Endodermal cell (in vitro differentiated cells): ENCODE results near the gene MAFG. TPM values are rescaled to one million over a fixed set of nuclear protein-coding genes. Genes with fewer than 3 reads are reported as not detected.

Experiments
- DNase-seq: peaks from one replicate; pipeline ENCODE4 v3.0.0-alpha.2; 2017
- H3K27ac ChIP-seq: 2 replicates; pipeline ENCODE4 v1.5.1; 2013; ENCODE audit warnings: mild to moderate bottlenecking, low read depth, low read length, moderate library complexity
- H3K27me3 ChIP-seq: 2 replicates; pipeline ENCODE4 v1.6.1; 2013; ENCODE audit warnings: mild to moderate bottlenecking, low read length, moderate library complexity; ENCODE audit not compliant: insufficient read depth, control insufficient read depth, poor library complexity, severe bottlenecking
- H3K36me3 ChIP-seq: 2 replicates; pipeline ENCODE4 v1.7.0; 2013; ENCODE audit warnings: mild to moderate bottlenecking, low read length, moderate library complexity; ENCODE audit not compliant: control insufficient read depth, insufficient read depth
- H3K4me1 ChIP-seq: one replicate; pipeline ENCODE4 v1.7.0; 2013; ENCODE audit warnings: low read length; ENCODE audit not compliant: control insufficient read depth, insufficient read depth
- H3K4me3 ChIP-seq: 2 replicates; pipeline ENCODE4 v1.5.1; 2013; ENCODE audit warnings: mild to moderate bottlenecking, low read length, moderate library complexity
- H3K9ac ChIP-seq: 2 replicates; pipeline ENCODE4 v1.6.1; 2013; ENCODE audit warnings: mild to moderate bottlenecking, low read length, moderate library complexity; ENCODE audit not compliant: poor library complexity, severe bottlenecking; ENCODE audit errors: extremely low read depth
- H3K9me3 ChIP-seq: 2 replicates; pipeline ENCODE4 v1.6.1; 2013; ENCODE audit warnings: mild to moderate bottlenecking, low read length, moderate library complexity; ENCODE audit not compliant: control insufficient read depth
- H3K27ac Mint-ChIP-seq: 2 replicates; pipeline ENCODE4 v1.8.0; 2020; ENCODE audit warnings: mixed read lengths
- H3K27me3 Mint-ChIP-seq: 2 replicates; pipeline ENCODE4 v1.8.0; 2021; ENCODE audit warnings: mild to moderate bottlenecking, mixed read lengths; ENCODE audit not compliant: insufficient read depth
- H3K36me3 Mint-ChIP-seq: 2 replicates; pipeline ENCODE4 v1.8.0; 2020; ENCODE audit warnings: low read depth, mixed read lengths
- H3K4me1 Mint-ChIP-seq: 2 replicates; pipeline ENCODE4 v1.8.0; 2020; ENCODE audit warnings: mixed read lengths
- H3K4me3 Mint-ChIP-seq: 2 replicates; pipeline ENCODE4 v1.8.0; 2020; ENCODE audit warnings: mild to moderate bottlenecking, moderate library complexity, mixed read lengths
- H3K9me3 Mint-ChIP-seq: 2 replicates; pipeline ENCODE4 v1.8.0; 2020; ENCODE audit warnings: mild to moderate bottlenecking, mixed read lengths
- WGBS, 2 experiments: methylation state at CpG; one replicate each; pipeline versions ENCODE4 v1.1.5 to v1.1.7; 2013; ENCODE audit warnings: missing lambda C conversion rate in 2 of 2, mixed read lengths in 1 of 2; ENCODE audit not compliant: insufficient coverage in 1 of 2, insufficient read length in 1 of 2; 5-methylcytosine and 5-hydroxymethylcytosine counted together
- total RNA-seq, 2 donors: library from RNA; stranded (reverse); fragmentation: NEBNext Ultra II Directional in 1 of 2; extraction: Animal tissue kit (Norgen Biotek cat#: 25700) in 1 of 2; gene quantifications; 2 replicates in 1 of 2; 3 replicates in 1 of 2; pipeline ENCODE4 v1.2.1, GENCODE V29; 2021
- TF ChIP-seq, protein P1 (sequence below): fragments of 200-600 bp; sonication (generic); conservative IDR thresholded peaks from 2 replicates; pipeline ENCODE4 v1.5.0; 2021; ENCODE audit warnings: antibody characterized with exemption, mild to moderate bottlenecking

Gene MAFG
- total RNA-seq, 2 donors from 2014 or later: 39.9 to 54.1 TPM

DNA sequence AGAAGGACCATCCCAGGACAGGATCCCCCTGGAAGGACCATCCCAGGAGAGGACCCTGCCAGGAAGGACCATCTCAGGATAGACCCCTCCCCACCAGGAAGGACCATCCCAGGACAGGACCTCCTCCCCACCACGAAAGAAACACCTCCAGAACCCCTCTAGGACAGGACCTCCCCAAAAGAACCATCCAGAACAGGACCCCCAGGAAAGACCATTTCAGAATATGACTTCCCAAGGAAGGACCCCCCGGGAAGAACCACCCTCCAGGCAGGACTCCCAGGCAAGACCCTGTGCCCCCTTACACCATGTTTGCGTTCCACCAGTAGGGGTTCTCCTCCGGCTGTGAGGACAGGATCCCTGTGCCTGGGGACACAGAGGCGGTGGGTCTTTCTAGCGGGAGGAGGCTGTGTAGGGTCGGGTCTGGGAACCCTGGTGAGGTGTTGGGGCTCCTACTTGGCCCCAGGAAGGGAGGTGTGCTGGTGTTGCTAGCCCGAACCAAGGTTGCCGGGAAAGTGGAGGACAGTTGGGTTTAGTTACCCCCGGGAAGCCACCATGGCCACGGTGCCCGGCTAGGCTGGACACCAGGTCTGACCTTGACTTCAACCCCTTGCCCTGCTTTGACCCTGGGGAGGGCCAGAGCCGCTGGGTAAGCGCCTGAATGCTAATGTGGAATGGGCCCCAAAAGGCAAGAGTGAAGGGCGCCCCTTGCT is 31.3 kb upstream of the MAFG start:
- H3K27me3 ChIP-seq: peaks cover 53% of the 10 kb centered on the region
- Mint-ChIP-seq H3K4me3 (peak overlapping the region; percentile 45), H3K27ac (no peak overlapping the region), H3K36me3 (no peaks in the 10 kb centered on the region), H3K9me3 (no peaks in the 10 kb centered on the region), H3K27me3 (peaks cover 47% of the 10 kb centered on the region), H3K4me1 (peaks cover 12% of the 10 kb centered on the region)
- no peak overlapping the region for H3K27ac ChIP-seq
- no peaks in the 10 kb centered on the region for H3K9me3 ChIP-seq
- H3K4me1 ChIP-seq: no peaks in the 10 kb centered on the region
- no peak overlapping the region for H3K9ac ChIP-seq
- no peaks in the 10 kb centered on the region for H3K36me3 ChIP-seq
- no peak overlapping the region for H3K4me3 ChIP-seq
- WGBS, 2 experiments: 78 to 88% methylated on average over 9 to 15 of the region's 15 CpGs
- DNase-seq: peak; percentile 58
- TF ChIP-seq, protein P1, sequence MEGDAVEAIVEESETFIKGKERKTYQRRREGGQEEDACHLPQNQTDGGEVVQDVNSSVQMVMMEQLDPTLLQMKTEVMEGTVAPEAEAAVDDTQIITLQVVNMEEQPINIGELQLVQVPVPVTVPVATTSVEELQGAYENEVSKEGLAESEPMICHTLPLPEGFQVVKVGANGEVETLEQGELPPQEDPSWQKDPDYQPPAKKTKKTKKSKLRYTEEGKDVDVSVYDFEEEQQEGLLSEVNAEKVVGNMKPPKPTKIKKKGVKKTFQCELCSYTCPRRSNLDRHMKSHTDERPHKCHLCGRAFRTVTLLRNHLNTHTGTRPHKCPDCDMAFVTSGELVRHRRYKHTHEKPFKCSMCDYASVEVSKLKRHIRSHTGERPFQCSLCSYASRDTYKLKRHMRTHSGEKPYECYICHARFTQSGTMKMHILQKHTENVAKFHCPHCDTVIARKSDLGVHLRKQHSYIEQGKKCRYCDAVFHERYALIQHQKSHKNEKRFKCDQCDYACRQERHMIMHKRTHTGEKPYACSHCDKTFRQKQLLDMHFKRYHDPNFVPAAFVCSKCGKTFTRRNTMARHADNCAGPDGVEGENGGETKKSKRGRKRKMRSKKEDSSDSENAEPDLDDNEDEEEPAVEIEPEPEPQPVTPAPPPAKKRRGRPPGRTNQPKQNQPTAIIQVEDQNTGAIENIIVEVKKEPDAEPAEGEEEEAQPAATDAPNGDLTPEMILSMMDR: no peak

DNA sequence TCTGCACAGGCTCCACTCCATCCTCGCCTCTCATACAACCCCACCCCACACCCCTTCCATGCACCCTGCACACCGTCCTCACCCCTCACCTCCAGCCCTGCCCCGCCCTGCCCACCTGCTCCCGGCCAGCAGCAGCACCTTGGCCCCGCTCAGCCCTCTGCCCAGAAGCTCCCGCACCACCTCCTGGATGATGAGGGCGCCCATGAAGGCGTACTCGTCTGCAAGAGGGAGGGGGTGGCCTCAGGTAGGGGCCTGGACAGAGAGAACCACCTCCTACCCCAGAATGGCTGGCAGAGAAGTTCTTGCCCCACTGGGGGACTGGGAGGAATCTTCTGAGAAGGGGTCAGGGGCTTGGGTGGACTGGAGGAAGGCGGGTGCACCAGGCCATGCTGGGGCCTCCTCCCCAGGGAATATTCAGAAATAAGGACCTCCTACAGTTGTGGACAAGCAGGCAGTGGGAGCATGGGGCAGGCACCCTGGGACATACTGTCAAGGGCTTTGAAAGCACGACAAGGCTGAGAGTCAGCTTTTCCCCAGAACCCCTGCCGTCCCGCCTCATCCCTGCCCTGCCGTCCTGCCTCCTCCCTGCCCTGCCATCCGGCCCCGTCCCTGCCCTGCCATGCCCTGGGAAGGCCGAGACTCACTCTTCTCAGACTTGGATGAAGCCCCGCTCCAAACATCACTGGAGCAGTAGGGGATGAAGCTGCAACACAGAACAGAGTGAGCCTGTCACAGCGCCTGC is 30.3 kb upstream of the MAFG start:
- H3K27ac ChIP-seq: no peak overlapping the region
- TF ChIP-seq, protein P1: no peak
- H3K36me3 ChIP-seq: no peaks in the 10 kb centered on the region
- no peaks in the 10 kb centered on the region for H3K9me3 ChIP-seq
- peaks cover 39% of the 10 kb centered on the region for H3K27me3 Mint-ChIP-seq
- H3K4me1 Mint-ChIP-seq: peaks cover 5% of the 10 kb centered on the region
- no peaks in the 10 kb centered on the region for H3K36me3 Mint-ChIP-seq
- H3K27me3 ChIP-seq: peaks cover 50% of the 10 kb centered on the region
- H3K4me1 ChIP-seq: no peaks in the 10 kb centered on the region
- no peak overlapping the region for H3K9ac ChIP-seq
- H3K9me3 Mint-ChIP-seq: no peaks in the 10 kb centered on the region
- DNase-seq: peak; percentile 46
- no peak overlapping the region for H3K4me3 ChIP-seq
- 83 to 91% methylated on average over 7 to 19 of the region's 19 CpGs for WGBS, 2 experiments
- no peak overlapping the region for H3K4me3 Mint-ChIP-seq
- H3K27ac Mint-ChIP-seq: no peak overlapping the region

DNA sequence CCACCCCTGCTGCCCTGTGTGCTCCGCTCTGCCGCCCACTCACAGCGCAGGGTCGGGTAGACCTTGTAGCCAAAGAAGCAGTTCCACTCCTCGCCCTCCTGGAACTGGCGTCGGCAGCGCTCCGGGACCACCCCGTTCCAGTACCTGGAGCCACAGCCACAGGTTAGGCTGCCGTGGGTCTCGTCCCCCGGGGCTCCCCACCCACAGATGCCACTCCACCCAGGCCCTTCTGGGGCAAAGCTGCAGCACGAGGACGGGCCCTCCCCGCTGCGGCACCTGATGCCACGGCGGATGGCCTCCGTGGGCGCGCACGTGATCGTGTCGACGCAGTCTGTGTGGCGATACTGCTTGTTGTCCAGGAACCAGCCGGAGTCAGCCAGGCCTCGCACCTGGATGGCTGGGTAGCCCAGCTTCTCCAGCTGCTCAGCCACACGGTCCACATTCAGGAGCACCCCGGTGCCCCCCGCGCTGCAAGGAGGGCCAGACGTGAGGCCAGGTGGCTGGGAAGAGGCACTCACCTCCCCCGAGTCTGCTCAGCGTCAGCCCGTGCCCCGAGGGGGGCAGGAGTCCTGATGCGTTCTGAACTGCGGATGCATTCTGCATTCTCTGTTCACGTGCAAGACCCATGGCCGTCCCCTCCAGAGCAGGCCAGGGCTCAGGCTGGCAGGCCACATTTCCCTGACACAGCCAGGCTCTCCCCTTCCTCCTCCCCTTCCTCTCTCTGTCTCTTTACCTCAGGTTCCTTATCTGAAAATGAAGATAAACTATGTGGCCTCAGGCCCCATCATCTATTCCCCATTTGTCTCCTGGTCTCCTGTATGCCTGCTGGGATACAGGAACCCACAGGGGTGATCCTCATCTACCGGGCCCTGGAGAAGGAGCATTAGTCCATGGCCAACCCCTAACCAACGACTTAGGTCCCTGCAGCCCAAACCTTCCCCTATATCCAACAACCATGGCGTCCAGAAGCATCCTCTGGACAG is 29.4 kb upstream of the MAFG start:
- Histone ChIP-seq H3K4me3 (no peak overlapping the region), H3K4me1 (no peaks in the 10 kb centered on the region), H3K9ac (no peak overlapping the region), H3K36me3 (no peaks in the 10 kb centered on the region), H3K27ac (no peak overlapping the region), H3K9me3 (no peaks in the 10 kb centered on the region), H3K27me3 (peaks cover 41% of the 10 kb centered on the region)
- Mint-ChIP-seq H3K4me1 (no peaks in the 10 kb centered on the region), H3K27ac (no peak overlapping the region), H3K36me3 (no peaks in the 10 kb centered on the region), H3K4me3 (no peak overlapping the region), H3K27me3 (peaks cover 30% of the 10 kb centered on the region), H3K9me3 (no peaks in the 10 kb centered on the region)
- WGBS, 2 experiments: 84 to 89% methylated on average over 22 to 45 of the region's 45 CpGs
- TF ChIP-seq, protein P1: no peak
- DNase-seq: peak; percentile 46
